NOMO-1 (cell line): ENCODE measurements around the gene OR11H1.
"Not testable (repeated sequence)": the region's sequence is repeated elsewhere in the genome, so short reads cannot be mapped to it uniquely, and the experiment has no call there.

ENCODE experiments used
- DNase-seq, 2 experiments: peaks; one replicate each; lab custom pipeline; 2025; ENCODE audit not compliant: unreplicated experiment in 2 of 2; lab: John Stamatoyannopoulos, UW

OR11H1 gene, protein sequence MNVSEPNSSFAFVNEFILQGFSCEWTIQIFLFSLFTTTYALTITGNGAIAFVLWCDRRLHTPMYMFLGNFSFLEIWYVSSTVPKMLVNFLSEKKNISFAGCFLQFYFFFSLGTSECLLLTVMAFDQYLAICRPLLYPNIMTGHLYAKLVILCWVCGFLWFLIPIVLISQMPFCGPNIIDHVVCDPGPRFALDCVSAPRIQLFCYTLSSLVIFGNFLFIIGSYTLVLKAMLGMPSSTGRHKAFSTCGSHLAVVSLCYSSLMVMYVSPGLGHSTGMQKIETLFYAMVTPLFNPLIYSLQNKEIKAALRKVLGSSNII

DNA sequence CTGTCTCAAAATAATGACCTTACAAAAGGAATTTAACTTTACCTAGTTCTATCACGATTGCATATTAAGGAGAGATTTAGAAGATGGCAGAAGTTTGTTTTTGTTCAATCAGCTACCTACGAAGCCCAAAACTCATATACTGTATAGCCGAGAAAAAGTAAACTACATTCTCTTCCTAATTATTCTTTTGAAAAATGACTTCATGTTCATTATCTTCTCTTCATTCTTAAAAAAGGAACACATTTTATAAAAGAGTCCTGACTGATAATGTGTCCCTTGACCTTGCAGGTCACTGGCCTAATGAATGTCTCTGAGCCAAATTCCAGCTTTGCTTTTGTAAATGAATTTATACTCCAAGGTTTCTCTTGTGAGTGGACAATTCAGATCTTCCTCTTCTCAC is at the start of gene OR11H1:
TSS of gene OR11H1 (plus strand) at position 301 of the 400 bp plus-strand sequence. CDS start at position 301, 0 bp downstream.
- not testable (repeated sequence) for DNase-seq

DNA sequence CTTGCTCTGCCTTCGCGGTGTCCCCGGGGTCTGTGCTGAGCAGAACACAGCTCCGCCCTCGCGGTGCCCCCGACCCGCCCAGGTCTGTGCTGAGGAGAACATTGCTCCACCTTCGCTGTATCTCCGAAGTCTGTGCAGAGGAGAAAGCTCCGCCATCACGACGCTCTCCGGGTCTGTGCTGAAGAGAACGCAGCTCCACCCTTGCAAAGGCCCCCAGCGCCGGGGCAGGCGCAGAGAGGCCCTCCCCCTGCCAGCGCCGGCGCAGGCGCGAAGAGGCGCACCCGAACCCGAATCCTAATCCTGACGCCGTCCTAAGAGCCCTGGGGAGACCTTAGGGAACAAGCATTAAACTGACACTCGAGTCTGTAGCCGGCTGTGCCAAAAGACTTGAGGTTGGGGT is 18.0 kb upstream of the OR11H1 start:
- not testable (repeated sequence) for DNase-seq

DNA sequence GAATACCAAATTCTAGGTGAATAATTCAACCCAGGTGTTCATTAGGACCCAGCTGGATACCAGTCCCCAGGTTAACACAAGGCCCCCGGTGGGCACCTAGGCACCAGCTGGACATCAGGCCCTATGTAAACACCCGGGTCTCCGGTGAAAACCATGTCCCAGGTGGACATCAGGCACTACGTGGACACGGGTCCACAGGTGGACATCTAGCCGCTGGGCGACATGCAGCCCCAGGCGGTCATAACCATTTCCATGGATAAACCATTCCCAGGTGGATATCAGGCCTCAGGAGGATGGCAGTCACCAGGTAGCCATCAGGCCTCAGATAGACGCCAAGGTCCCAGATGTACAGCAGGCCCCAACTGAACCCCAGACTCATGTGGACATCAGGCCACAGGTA is 12.1 kb upstream of the OR11H1 start:
- not testable (repeated sequence) for DNase-seq

DNA sequence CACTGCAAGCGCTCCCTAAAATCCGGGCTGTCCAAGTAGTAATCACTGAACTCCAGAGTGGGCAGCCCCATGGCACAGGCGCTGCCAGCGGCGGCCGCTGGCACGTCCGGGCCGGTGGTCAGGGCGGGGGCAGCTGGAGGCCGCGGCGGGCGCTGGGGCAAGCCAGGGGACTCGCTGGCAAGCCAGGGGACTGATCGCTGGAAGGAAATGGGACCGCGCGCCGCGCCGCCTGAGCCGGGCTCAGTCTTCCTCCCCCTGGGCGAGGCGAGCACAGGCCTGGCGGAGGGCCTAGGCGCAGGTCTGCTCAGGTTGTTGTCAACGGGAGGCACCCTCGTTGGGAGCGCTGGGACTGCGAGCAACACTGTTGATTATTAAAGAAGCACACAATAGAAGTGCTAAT is 25.8 kb downstream of the OR11H1 start:
- not testable (repeated sequence) for DNase-seq

DNA sequence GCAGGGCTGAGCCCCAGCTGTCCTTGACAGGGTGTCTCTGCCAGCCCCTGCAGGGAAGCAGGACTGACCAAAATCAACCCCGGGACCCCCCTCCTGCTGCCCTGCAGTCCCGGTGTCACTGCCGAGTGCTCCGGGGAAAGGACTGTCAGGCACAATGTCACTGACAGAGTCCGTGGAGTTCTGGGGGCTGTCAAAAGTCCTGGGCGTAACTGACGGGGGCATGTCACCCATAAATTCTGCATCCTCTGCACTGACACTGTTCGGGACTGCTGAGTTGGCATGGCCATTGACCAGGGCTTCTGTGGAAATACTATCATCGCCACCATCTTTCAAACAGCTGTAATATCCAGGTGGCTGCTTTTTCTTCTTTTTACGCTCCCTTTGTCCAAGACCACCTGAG is 35.5 kb downstream of the OR11H1 start:
- not testable (repeated sequence) for DNase-seq

- DNase-seq = not testable (repeated sequence)
Measured at GRCh38 chr22:15565063-15565462, 37.1 kb downstream of the OR11H1 start.
